ENCODE results near the gene POLR2E. TPM values are rescaled to one million over a fixed set of nuclear protein-coding genes. Genes with fewer than 3 reads are reported as not detected.
"Not testable (repeated sequence)": the region's sequence is repeated elsewhere in the genome, so short reads cannot be mapped to it uniquely, and the experiment has no call there.

POLR2E gene
- total RNA-seq, 1 donor from 2014 or later, result 173 TPM

DNA sequence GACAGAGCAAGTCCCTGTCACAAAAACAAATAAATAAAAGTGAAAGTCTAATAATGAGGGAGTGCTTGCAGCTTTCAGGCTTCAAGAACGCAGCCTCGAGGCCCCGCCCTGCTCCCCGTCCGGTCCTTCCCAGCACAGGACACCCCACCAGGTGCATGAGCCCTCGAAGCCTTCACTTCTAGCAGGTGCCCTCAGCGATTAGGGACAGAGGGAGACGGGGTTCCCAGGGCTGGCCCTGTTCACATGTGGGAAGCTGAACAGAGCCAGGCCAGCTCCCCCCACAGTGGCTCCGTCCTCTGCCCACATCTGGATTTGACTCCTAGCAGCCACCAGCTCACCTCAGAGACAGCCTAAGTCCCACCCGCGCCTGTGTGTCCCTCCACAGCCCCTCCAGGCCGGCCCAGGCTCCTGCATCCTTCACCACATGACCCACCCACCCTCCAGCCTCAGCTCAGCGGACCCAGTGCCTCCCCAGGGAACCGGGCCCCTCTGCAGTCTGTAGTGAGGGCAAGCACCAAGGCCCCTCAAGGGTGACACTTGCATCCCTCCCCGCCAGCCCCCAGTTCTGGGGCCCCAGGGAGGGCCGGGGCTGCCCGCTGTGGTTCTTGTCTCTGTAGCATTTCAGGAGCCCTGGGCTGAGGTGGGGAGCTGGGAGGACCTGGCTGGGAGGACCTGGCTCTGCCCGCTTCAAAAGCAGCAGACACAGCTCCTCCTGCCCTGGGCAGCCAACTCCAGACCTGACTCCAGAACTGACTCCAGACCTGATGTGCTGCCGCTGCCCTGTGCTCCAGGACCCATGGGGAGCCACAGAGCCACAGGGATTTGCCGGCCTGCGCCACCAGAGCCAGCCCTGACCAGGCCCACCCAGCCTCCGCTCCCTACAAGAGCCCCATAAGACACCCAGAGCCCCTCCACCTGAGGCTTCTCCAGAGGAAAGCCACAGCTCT is 35.9 kb upstream of the POLR2E start:
- H3K4me1 Mint-ChIP-seq, result peaks cover 40% of the 10 kb centered on the region
- intact Hi-C loops (cut with micrococcal nuclease), result loop anchor here (5.0 kb wide), 2 partner anchors 61 to 184 kb away; no protein-coding TSS in a partner anchor
- TF ChIP-seq, protein P1, sequence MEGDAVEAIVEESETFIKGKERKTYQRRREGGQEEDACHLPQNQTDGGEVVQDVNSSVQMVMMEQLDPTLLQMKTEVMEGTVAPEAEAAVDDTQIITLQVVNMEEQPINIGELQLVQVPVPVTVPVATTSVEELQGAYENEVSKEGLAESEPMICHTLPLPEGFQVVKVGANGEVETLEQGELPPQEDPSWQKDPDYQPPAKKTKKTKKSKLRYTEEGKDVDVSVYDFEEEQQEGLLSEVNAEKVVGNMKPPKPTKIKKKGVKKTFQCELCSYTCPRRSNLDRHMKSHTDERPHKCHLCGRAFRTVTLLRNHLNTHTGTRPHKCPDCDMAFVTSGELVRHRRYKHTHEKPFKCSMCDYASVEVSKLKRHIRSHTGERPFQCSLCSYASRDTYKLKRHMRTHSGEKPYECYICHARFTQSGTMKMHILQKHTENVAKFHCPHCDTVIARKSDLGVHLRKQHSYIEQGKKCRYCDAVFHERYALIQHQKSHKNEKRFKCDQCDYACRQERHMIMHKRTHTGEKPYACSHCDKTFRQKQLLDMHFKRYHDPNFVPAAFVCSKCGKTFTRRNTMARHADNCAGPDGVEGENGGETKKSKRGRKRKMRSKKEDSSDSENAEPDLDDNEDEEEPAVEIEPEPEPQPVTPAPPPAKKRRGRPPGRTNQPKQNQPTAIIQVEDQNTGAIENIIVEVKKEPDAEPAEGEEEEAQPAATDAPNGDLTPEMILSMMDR (IDR thresholded peaks at IDR 0.05), result no peak
- peak; percentile 11 for ATAC-seq (ENCODE audit: low read depth)
- DNase-seq, result peak; percentile 49
- H3K4me3 Mint-ChIP-seq, result peak overlapping the region; percentile 86
- H3K9me3 Mint-ChIP-seq, result no peaks in the 10 kb centered on the region
- H3K27me3 Mint-ChIP-seq, result no peaks in the 10 kb centered on the region
- ChIA-PET CTCF (interaction anchor here (1.0 to 2.1 kb wide), 4 partner anchors 17 to 113 kb away, joined by 4 to 15 read pairs (median 5); partner anchors contain the start of genes ARHGAP45 and SBNO2), POLR2A (interaction anchor here (0.8 to 4.0 kb wide), 22 partner anchors 9 to 222 kb away, joined by 3 to 25 read pairs (median 4); partner anchors contain the start of genes ARHGAP45, CIRBP, GPX4 and POLR2E)
- peaks cover 9% of the 10 kb centered on the region for H3K36me3 Mint-ChIP-seq (ENCODE audit: low read depth)
- H3K27ac Mint-ChIP-seq, result peak overlapping the region; percentile 77

- POLR2A ChIA-PET, result interaction anchor here (1.6 to 2.5 kb wide), 2 partner anchors 17 to 26 kb away, joined by 7 to 13 read pairs; partner anchors contain the start of gene GPX4
- TF ChIP-seq, protein P1 (IDR thresholded peaks at IDR 0.05), result no peak
- DNase-seq (no peak), ATAC-seq (ENCODE audit: low read depth) (no peak)
- Mint-ChIP-seq H3K9me3 (no peaks in the 10 kb centered on the region), H3K27ac (no peak overlapping the region), H3K4me1 (peaks cover 38% of the 10 kb centered on the region), H3K4me3 (no peak overlapping the region), H3K27me3 (no peaks in the 10 kb centered on the region), H3K36me3 (ENCODE audit: low read depth) (peaks cover 19% of the 10 kb centered on the region)
- CTCF ChIA-PET, result interaction anchor here (2.1 kb wide), 2 partner anchors 16 to 45 kb away, joined by 5 to 15 read pairs; partner anchors contain the start of gene SBNO2
- intact Hi-C loops (cut with micrococcal nuclease), result no loop called here
These were observed 34.4 kb upstream of the POLR2E start for GRCh38 chr19:1129535-1129934.

GRCh38 chr19:1129084-1129483 is 33.9 kb upstream of the POLR2E start:
- H3K9me3 Mint-ChIP-seq; CTCF ChIA-PET; ATAC-seq (ENCODE audit: low read depth); DNase-seq; intact Hi-C loops (cut with micrococcal nuclease); H3K4me3 Mint-ChIP-seq; H3K27ac Mint-ChIP-seq; H3K27me3 Mint-ChIP-seq: not testable (repeated sequence)
- H3K4me1 Mint-ChIP-seq, result peaks cover 34% of the 10 kb centered on the region
- POLR2A ChIA-PET, result interaction anchor here (0.7 to 2.5 kb wide), 2 partner anchors 26 to 267 kb away, joined by 3 to 13 read pairs; partner anchors contain the start of gene GPX4
- peaks cover 22% of the 10 kb centered on the region for H3K36me3 Mint-ChIP-seq (ENCODE audit: low read depth)

DNA sequence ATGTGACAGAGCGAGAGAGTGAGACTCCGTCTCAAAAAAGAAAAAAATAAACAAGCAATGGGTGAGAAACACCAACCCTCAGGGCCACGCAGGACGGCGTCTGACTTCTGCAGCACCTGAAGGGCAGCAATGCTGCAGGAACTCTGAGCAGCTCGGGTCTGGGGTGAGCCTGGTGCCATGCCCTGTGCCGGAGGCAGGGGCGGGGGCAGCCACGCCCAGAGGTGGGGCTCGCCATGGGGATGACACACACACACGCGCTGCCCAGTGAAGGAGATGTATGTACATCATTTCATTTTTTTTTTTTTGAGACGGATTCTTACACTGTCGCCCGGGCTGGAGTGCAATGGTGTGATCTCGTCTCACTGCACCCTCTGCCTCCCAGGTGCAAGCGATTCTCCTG is 32.9 kb upstream of the POLR2E start:
- POLR2A ChIA-PET, result no interaction called here
- TF ChIP-seq, protein P1 (IDR thresholded peaks at IDR 0.05), result no peak
- Mint-ChIP-seq H3K4me3 (no peak overlapping the region), H3K4me1 (peaks cover 28% of the 10 kb centered on the region), H3K36me3 (ENCODE audit: low read depth) (peaks cover 26% of the 10 kb centered on the region), H3K27me3 (no peaks in the 10 kb centered on the region), H3K27ac (no peak overlapping the region), H3K9me3 (no peaks in the 10 kb centered on the region)
- intact Hi-C loops (cut with micrococcal nuclease), result no loop called here
- CTCF ChIA-PET, result no interaction called here
- ATAC-seq (ENCODE audit: low read depth) (no peak), DNase-seq (no peak)

DNA sequence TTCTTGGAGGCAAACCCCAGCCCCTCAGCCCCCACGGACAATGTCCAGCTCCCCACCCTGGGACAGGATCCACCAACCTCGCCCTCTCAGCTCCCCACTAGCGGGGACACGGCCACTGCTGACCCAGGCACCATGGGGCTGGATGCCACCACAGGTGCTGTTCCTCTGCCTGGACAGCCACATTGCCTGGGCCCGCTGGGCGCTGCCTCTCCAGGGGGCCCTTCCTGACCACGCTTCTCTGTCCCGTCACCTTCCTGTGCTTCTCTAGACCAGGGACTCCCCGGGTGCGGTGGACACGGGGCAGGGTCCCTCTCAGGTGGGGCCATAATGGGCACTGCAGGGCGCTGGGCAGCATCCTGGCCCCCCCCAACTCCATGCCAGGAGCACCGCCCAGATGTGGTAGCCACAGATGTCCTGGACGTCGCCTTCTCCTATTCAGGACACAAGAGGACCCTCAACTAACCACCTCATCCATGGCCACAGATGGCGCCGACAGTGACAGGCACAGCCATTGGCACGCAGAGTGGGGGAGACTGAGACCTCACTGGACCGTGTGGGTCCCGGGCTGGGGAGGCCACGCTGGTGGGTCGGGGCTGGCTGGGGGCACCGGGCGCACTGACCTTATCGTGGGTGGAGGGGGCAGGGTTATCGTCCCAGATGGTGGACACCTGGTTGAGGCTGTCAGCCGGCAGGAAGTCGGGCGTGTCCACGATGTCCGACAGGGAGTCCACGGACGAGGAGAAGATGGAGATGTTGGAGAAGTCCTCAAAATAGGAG is 32.0 kb upstream of the POLR2E start:
- CTCF ChIA-PET, result no interaction called here
- Mint-ChIP-seq H3K4me1 (peaks cover 25% of the 10 kb centered on the region), H3K36me3 (ENCODE audit: low read depth) (peaks cover 32% of the 10 kb centered on the region), H3K27ac (no peak overlapping the region), H3K4me3 (no peak overlapping the region), H3K27me3 (no peaks in the 10 kb centered on the region), H3K9me3 (no peaks in the 10 kb centered on the region)
- no peak for DNase-seq
- intact Hi-C loops (cut with micrococcal nuclease), result no loop called here
- POLR2A ChIA-PET, result interaction anchor here (0.9 kb wide), 1 partner anchor 15 kb away, joined by 3 read pairs; no protein-coding TSS in a partner anchor
- ATAC-seq (ENCODE audit: low read depth), result no peak
- TF ChIP-seq, protein P1 (IDR thresholded peaks at IDR 0.05), result no peak
